Smooth muscle cell (in vitro differentiated cells): ENCODE results near the gene SRPRA. TPM values are rescaled to one million over a fixed set of nuclear protein-coding genes. Genes with fewer than 3 reads are reported as not detected.

Experiments used
- DNase-seq: peaks from one replicate; lab custom pipeline; 2025; ENCODE audit not compliant: unreplicated experiment; lab: John Stamatoyannopoulos, UW
- H2AFZ ChIP-seq: fragments of 200-600 bp; sonication (generic); 2 replicates; pipeline ENCODE4 v1.6.0; 2016; ENCODE audit warnings: antibody characterized with exemption, low read depth, mild to moderate bottlenecking
- H3F3A ChIP-seq: fragments of 200-600 bp; sonication (generic); 2 replicates; pipeline ENCODE4 v1.6.0; 2017; ENCODE audit warnings: antibody characterized with exemption, low read depth
- H3K27ac ChIP-seq: fragments of 200-600 bp; sonication (generic); 2 replicates; pipeline ENCODE4 v1.5.1; 2016; ENCODE audit warnings: low read depth, mild to moderate bottlenecking
- H3K27me3 ChIP-seq: fragments of 200-600 bp; sonication (generic); 2 replicates; pipeline ENCODE4 v1.6.1; 2016; ENCODE audit warnings: low read depth, mild to moderate bottlenecking
- H3K36me3 ChIP-seq: fragments of 200-600 bp; sonication (generic); 2 replicates; pipeline ENCODE4 v1.5.1; 2016; ENCODE audit warnings: low read depth
- H3K4me1 ChIP-seq: fragments of 200-600 bp; sonication (generic); 2 replicates; pipeline ENCODE4 v1.5.1; 2016; ENCODE audit warnings: low read depth
- H3K4me2 ChIP-seq: fragments of 200-600 bp; sonication (generic); 2 replicates; pipeline ENCODE4 v1.6.0; 2016; ENCODE audit warnings: mild to moderate bottlenecking
- H3K4me3 ChIP-seq: fragments of 200-600 bp; sonication (generic); 2 replicates; pipeline ENCODE4 v1.5.1; 2016; ENCODE audit warnings: mild to moderate bottlenecking
- H3K79me2 ChIP-seq: fragments of 200-600 bp; sonication (generic); 2 replicates; pipeline ENCODE4 v1.6.0; 2016; ENCODE audit warnings: low read depth, mild to moderate bottlenecking
- H3K9ac ChIP-seq: fragments of 200-600 bp; sonication (generic); 2 replicates; pipeline ENCODE4 v1.6.0; 2016; ENCODE audit warnings: low read depth
- H3K9me3 ChIP-seq: fragments of 200-600 bp; sonication (generic); replicated peaks from 2 replicates; pipeline ENCODE4 v1.5.1; 2016; ENCODE audit warnings: low read depth
- H4K20me1 ChIP-seq: fragments of 200-600 bp; sonication (generic); 2 replicates; pipeline ENCODE4 v1.6.0; 2016; ENCODE audit warnings: low read depth
- CTCF ChIP-seq: fragments of 200-600 bp; sonication (generic); IDR thresholded peaks from 2 replicates; pipeline ENCODE4 v1.5.1; 2017; ENCODE audit warnings: borderline replicate concordance, mild to moderate bottlenecking, antibody characterized with exemption; ENCODE audit not compliant: insufficient read depth, poor library complexity, severe bottlenecking
- WGBS: methylation state at CpG from one replicate; pipeline ENCODE4 v1.1.7; 2016; ENCODE audit warnings: low lambda C conversion rate; 5-methylcytosine and 5-hydroxymethylcytosine counted together
- polyA plus RNA-seq: library from polyadenylated mRNA; unstranded; fragments of >200 nt; fragmentation: Nextera tagmentation; extraction: Ambion mirVana; gene quantifications from 2 replicates; pipeline ENCODE4 v1.2.1, GENCODE V29; 2016
- total RNA-seq: library from RNA; depleted of rRNA; stranded (reverse); fragments of >200 nt; gene quantifications from 2 replicates; pipeline ENCODE4 v1.2.3, GENCODE V29; 2014

SRPRA gene
- total and polyA plus RNA-seq, 2 experiments from 2014 or later, result 106 to 115 TPM

- Histone ChIP-seq H3K9ac (no peak overlapping the region), H3K27ac (no peak overlapping the region), H3K9me3 (no peaks in the 10 kb centered on the region), H3K79me2 (peaks cover 3% of the 10 kb centered on the region), H3F3A (peaks cover 4% of the 10 kb centered on the region), H4K20me1 (peaks cover 5% of the 10 kb centered on the region), H3K4me2 (no peak overlapping the region), H3K27me3 (no peaks in the 10 kb centered on the region), H2AFZ (no peak overlapping the region), H3K4me3 (no peak overlapping the region), H3K36me3 (no peaks in the 10 kb centered on the region), H3K4me1 (peaks cover 5% of the 10 kb centered on the region)
- DNase-seq, result peak; percentile 18
- WGBS, result 54% methylated on average over 6 of the region's 6 CpGs
- no peak for TF ChIP-seq CTCF
Measured at GRCh38 chr11:126284829-126285228, 16.1 kb upstream of the SRPRA start.

- peaks cover 5% of the 10 kb centered on the region for H3K4me1 ChIP-seq
- no peak for TF ChIP-seq CTCF
Measured at GRCh38 chr11:126282736-126283591, 14.3 kb upstream of the SRPRA start, which contains the start of gene TIRAP. Gene TIRAP (plus strand): TSS chr11:126283093. CDS start chr11:126290895, 7,802 bp downstream.

GRCh38 chr11:126282361-126282735 is 13.7 kb upstream of the SRPRA start:
- Histone ChIP-seq H3F3A (no peaks in the 10 kb centered on the region), H3K4me3 (peak overlapping the region; percentile 83), H3K9ac (peak overlapping the region; percentile 65), H3K79me2 (peaks cover 3% of the 10 kb centered on the region), H3K27ac (peak overlapping the region; percentile 78), H3K27me3 (no peaks in the 10 kb centered on the region), H2AFZ (peak overlapping the region; percentile 82), H3K9me3 (no peaks in the 10 kb centered on the region), H3K4me2 (peak overlapping the region; percentile 91), H3K36me3 (no peaks in the 10 kb centered on the region), H3K4me1 (peaks cover 5% of the 10 kb centered on the region), H4K20me1 (peaks cover 5% of the 10 kb centered on the region)
- no peak for DNase-seq
- WGBS, result 8% methylated on average over 15 of the region's 15 CpGs
- TF ChIP-seq CTCF, result no peak

More at GRCh38 chr11:126282736-126283591, 14.3 kb upstream of the SRPRA start, which contains the start of gene TIRAP:
- Histone ChIP-seq H2AFZ (peak within 1 kb of the TSS; percentile 97), H4K20me1 (peaks cover 5% of the 10 kb centered on the region), H3K9me3 (no peaks in the 10 kb centered on the region), H3K27me3 (no peaks in the 10 kb centered on the region), H3K4me2 (peak within 1 kb of the TSS; percentile 91), H3K27ac (peak within 1 kb of the TSS; percentile 78), H3K4me3 (peak within 1 kb of the TSS; percentile 83), H3F3A (no peaks in the 10 kb centered on the region), H3K36me3 (no peaks in the 10 kb centered on the region), H3K79me2 (peaks cover 3% of the 10 kb centered on the region), H3K9ac (peak within 1 kb of the TSS; percentile 77)
- peak; percentile 28 for DNase-seq
- under 1% methylated on average over 43 of the region's 82 CpGs for WGBS
